ENCODE data around the gene CDH26. TPM values are rescaled to one million over a fixed set of nuclear protein-coding genes. Genes with fewer than 3 reads are reported as not detected.

CDH26 gene
- total and polyA plus RNA-seq, 12 donors = 0.27 to 2.9 (median 0.84) TPM; not detected in 1

DNA sequence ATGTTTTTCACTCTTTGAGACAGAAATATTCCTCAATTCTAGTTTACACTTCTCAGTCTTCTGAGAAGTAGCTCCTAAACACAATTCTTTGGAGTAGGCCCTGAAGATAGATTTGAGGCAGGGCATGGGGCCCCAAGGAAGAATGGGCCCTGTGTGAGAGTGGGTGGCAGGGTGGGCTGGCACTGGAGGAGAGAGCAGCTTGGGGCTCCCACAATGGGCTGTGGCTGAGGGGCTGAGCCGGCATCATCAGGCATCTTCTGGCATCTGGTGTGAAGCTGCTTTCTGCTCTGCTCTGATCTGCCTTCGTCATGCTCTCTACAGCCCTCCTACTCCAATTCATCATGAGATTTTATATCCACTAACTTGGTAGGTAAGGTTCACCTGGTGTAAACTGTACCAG is 88.2 kb downstream of the CDH26 start:
- intact Hi-C loops (cut with DNase I) = no loop called here
- no peaks in the 10 kb centered on the region for H3K27me3 ChIP-seq
- peak overlapping the region in 2 of 5 donors; percentile 54 to 79 for H3K27ac ChIP-seq
- WGBS, 4 donors = 68 to 79% (median 73%) methylated on average over 2 of the region's 2 CpGs
- H3K9me3 ChIP-seq (replicated peaks in 1 of 3) = no peaks in the 10 kb centered on the region
- H3K4me1 ChIP-seq (replicated peaks in 1 of 2) = no peaks in the 10 kb centered on the region
- no peak overlapping the region for H3K4me3 ChIP-seq
- peak in 1 of 7 donors; percentile 39 for DNase-seq
- no peaks in the 10 kb centered on the region for H3K36me3 ChIP-seq (replicated peaks in 1 of 2)
- TF ChIP-seq POLR2A (IDR thresholded peaks at IDR 0.05) = no peak

DNA sequence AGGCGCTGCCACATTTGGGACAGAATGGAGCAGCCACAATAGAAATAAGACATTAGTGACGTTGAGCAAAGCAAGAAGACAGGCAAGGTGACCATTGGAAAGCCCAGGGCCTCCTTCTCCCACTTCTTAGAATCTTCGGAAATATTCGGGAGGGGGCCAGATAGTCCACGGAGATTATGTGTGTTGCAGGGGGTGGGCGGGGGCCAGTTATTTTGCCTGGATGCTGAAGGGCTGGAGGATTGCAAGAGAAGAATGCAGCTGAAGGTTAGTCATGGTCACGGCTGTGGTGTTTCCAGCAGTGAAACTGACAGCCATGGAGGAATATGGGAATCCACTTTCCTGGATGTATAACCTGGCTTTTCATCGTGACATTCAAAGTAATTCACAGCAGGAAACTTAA is 88.6 kb downstream of the CDH26 start:
- Histone ChIP-seq H3K27ac (peak overlapping the region in 1 of 5 donors; percentile 79), H3K9me3 (replicated peaks in 1 of 3) (no peaks in the 10 kb centered on the region), H3K27me3 (no peaks in the 10 kb centered on the region), H3K4me1 (replicated peaks in 1 of 2) (no peaks in the 10 kb centered on the region), H3K36me3 (replicated peaks in 1 of 2) (no peaks in the 10 kb centered on the region), H3K4me3 (no peak overlapping the region)
- peak in 1 of 7 donors; percentile 25 for DNase-seq
- TF ChIP-seq, protein P1, sequence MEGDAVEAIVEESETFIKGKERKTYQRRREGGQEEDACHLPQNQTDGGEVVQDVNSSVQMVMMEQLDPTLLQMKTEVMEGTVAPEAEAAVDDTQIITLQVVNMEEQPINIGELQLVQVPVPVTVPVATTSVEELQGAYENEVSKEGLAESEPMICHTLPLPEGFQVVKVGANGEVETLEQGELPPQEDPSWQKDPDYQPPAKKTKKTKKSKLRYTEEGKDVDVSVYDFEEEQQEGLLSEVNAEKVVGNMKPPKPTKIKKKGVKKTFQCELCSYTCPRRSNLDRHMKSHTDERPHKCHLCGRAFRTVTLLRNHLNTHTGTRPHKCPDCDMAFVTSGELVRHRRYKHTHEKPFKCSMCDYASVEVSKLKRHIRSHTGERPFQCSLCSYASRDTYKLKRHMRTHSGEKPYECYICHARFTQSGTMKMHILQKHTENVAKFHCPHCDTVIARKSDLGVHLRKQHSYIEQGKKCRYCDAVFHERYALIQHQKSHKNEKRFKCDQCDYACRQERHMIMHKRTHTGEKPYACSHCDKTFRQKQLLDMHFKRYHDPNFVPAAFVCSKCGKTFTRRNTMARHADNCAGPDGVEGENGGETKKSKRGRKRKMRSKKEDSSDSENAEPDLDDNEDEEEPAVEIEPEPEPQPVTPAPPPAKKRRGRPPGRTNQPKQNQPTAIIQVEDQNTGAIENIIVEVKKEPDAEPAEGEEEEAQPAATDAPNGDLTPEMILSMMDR (IDR thresholded peaks at IDR 0.05) = no peak
- WGBS, 4 donors = 77 to 92% (median 85%) methylated on average over 8 of the region's 8 CpGs
- intact Hi-C loops (cut with DNase I) = no loop called here

DNA sequence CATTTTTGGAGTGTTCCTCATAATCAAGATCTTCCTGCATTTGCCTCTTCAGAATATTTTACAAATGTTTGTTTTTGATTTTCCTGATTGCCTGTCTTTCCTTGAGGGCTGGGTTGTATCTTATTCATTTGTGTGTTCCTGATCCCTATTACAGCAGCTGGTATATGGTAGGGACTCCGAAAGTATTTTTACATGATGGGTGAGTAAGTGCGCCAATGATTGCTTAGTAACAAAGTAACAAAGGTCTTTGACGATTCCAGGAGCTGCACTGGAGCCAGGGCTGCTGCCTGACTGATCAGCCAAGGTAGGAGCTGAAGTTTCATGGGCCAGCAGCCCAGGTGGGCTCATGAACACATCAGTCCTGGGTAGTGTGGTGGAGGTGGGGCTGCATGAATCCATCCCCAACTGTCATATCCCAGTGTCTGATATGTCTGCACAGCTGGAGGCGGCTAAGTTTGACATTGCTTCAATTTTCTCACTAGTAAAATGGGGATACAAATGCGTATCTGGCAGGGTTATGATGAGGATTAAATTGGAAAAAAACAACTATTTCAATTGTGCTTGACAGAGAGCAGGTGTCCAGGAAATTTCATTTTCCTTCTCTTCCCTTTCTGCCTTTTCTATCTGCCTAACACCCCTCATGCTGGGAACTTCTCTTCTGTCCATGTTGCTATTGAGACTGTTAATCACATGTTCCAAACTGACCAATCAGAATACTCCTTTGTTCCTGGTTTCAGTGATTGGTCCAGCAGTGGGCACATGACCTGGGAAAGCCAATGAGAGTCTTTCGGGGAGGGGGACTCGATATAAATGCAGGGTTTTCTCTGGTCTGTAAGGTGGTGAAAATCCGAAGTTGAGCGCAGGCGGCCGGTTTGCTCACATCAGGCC is 90.7 kb downstream of the CDH26 start:
- Histone ChIP-seq H3K27me3 (no peaks in the 10 kb centered on the region), H3K27ac (no peak overlapping the region), H3K36me3 (replicated peaks in 1 of 2) (no peaks in the 10 kb centered on the region), H3K4me3 (no peak overlapping the region), H3K4me1 (replicated peaks in 1 of 2) (no peaks in the 10 kb centered on the region), H3K9me3 (replicated peaks in 1 of 3) (no peaks in the 10 kb centered on the region)
- DNase-seq = peak in 1 of 7 donors; percentile 21
- 81 to 92% (median 89%) methylated on average over 11 of the region's 11 CpGs for WGBS, 4 donors
- TF ChIP-seq POLR2A (IDR thresholded peaks at IDR 0.05) = no peak
- TF ChIP-seq, protein P1 (IDR thresholded peaks at IDR 0.05) = no peak
- intact Hi-C loops (cut with DNase I) = no loop called here

- no peak for TF ChIP-seq POLR2A (IDR thresholded peaks at IDR 0.05)
- TF ChIP-seq, protein P1 (IDR thresholded peaks at IDR 0.05) = no peak
- no peak overlapping the region for H3K4me3 ChIP-seq
- DNase-seq = peak in 1 of 7 donors; percentile 10
- no peaks in the 10 kb centered on the region for H3K4me1 ChIP-seq (replicated peaks in 1 of 2)
- no peaks in the 10 kb centered on the region for H3K36me3 ChIP-seq (replicated peaks in 1 of 2)
- intact Hi-C loops (cut with DNase I) = no loop called here
- H3K27me3 ChIP-seq = no peaks in the 10 kb centered on the region
- no peak overlapping the region for H3K27ac ChIP-seq
- WGBS, 4 donors = 76 to 83% (median 80%) methylated on average over 5 of the region's 5 CpGs
- H3K9me3 ChIP-seq (replicated peaks in 1 of 3) = no peaks in the 10 kb centered on the region
These were observed 91.4 kb downstream of the CDH26 start for GRCh38 chr20:60049601-60050000.
